NCI-H2081 (cell line): Measurements from ENCODE around the gene ZYG11B.
A peak's percentile ranks its signal among the peaks of the same experiment; 100 is the strongest.
"Not testable (repeated sequence)": the region's sequence is repeated elsewhere in the genome, so short reads cannot be mapped to it uniquely, and the experiment has no call there.

Source experiments
- DNase-seq, 2 experiments: peaks; one replicate each; lab custom pipeline; 2025; lab: John Stamatoyannopoulos, UW

ZYG11B gene

DNA sequence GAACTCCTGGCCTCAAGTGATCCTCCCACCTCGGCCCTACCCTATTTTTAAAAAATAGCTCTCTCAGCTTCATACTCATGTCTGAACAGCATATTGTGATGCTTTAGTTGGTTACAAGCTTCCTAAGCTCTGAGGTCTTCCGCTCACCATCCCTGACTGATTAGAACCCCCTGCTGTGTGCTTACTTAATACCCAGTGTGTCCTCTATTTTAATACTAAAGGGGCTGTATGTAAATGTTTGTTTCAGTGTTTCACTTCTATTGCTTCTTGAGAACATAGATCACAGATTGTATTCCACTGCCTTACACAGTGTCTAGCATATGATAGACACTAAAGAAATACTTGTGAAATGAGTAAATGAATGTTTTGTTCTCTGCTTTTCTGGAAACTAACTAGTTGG, 29.8 kb downstream of the ZYG11B start:
- DNase-seq, result no peak

DNA sequence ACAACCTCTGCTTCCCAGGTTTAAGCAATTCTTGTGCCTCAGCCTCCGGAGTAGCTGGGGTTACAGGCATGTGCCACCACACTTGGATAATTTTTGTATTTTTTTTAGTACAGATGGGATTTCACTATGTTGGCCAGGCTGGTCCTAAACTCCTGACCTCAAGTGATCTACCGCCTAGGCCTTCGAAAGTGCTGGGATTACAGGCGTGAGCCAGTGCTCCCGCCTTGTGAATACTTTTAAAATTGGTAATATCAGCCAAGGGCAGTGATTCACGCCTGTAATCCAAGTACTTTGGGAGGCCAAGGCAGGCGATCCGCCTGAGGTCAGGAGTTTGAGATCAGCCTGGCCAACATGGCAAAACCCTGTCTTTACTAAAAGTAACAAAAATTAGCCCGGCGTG, 33.7 kb downstream of the ZYG11B start:
- no peak for DNase-seq

DNA sequence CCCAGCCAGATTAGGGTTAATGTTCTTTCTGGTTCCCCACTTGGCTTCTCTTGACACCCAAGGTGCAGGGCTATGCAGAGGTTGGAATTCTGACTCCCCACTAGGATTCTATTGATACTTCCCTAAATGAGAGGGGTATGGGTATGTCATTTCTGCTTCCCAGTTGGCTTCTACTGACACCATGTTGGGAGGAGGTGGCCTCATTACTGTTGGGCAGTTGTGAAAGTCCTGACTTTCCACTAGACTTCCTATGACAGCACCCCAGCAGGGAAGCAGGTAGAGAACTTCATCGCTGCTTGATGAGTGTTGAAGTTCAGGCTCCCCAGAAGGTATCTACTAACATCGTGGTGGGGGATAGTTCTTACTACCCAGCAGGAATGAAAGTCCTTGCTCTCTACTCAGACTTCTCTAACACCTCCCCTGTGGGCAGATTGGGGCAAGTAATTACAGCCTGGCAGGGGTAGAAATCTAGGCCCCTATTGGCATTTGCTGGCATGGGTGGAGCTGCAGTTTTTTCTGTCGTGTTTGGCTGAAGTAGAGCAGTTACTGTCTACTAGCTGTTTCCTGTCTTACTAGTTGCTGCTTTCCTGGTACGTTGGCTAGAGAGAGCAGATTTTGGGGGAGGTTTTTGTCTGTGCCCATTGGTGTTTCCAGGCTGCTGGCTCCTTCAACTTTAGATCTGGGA, 41.5 kb downstream of the ZYG11B start:
- DNase-seq, result no peak

DNA sequence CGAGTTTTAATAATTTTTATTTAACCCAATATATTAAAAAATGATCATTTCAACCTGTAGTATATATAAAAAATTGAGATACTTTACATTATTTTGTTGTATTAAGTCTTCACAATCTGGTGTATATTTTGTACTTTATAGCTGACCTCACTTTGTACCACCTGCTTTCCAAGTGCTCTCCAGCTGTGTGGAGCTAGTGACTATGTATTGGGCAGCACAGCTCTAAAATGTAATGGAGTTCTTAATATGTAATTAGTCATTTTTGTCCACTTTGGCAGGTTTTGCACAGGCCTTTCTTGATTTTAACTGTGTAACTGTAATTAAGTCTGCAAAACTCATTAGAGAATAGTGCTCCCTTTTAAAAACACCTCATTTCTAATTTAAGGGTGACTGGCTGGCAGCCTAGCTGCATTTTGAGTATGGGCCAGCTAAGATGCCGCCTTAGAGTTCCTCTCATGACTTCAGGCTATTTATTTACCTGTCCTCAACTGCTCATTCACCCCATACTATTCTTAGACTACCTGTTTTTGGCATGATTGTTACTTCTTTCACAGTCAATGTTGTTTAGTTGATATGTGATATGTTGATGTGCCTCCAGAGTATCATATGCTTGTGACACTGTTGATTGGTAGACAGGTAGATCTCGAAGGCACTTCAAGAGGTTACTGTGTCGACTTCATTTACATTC, 43.2 kb downstream of the ZYG11B start:
- peak in 1 of 2 experiments; percentile 75 for DNase-seq

DNA sequence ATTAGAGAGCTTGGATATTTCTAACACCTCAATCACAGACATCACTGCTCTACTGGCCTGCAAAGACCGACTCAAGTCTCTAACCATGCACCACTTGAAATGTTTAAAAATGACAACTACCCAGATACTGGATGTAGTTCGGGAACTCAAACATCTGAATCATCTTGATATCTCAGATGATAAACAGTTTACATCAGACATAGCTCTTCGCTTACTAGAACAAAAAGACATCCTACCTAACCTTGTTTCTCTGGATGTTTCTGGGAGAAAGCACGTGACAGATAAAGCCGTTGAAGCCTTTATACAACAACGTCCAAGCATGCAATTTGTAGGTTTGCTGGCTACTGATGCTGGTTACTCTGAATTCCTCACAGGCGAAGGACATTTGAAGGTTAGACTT, 45.1 kb downstream of the ZYG11B start:
- DNase-seq, result no peak

DNA sequence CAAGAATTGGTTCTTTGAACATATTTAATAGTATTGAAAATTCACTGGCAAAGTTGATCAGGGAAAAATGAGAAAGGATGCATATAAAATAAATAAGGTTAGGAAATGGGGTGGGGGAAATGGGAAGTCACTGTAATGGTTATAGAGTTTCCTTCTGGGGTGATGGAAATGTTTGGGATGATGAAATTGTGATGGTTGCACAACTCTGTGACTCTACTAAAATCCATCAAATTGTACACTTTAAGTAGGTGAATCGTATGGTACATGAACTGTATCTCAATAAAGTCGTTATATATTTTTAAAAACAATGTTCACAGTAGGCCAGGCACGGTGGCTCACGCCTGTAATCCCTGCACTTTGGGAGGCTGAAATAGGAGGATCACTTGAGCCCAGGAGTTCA, 59.9 kb downstream of the ZYG11B start:
- no peak for DNase-seq

DNA sequence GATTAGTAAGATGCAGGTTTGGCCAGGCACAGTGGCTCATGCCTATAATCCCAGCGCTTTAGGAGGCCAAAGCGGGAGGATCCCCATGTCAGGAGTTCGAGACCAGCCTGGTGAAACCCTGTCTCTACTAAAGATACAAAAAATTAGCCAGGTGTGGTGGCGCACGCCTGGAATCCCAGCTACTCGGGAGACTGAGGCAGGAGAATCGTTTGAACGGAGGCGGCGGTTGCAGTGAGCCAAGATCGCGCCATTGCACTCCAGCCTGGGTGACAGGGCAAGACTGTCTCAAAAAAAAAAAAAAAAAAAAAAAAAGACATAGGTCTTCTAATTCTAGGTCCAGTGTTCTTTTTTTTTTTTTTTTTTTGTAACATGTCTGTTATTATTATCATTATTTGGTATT, 64.2 kb downstream of the ZYG11B start:
- DNase-seq, result not testable (repeated sequence)

DNA sequence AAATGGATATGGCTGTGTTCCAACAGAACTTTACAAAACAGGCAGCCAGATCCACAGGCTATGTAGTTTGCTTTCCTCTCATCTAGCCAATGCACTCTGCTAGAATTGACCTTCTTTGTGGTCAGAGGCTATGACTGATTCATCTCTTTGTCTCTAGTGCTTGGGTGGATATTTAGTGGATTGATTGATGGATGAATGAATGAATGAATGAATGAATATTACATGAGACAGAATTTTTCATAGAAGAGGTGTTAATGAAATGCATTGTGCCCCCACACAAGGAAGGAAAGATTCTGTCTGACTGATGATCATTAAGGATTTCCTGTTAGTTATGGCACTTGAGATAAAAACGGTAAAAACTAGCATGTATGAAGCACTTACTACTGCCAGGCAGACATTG, 65.8 kb downstream of the ZYG11B start:
- DNase-seq, result no peak

DNA sequence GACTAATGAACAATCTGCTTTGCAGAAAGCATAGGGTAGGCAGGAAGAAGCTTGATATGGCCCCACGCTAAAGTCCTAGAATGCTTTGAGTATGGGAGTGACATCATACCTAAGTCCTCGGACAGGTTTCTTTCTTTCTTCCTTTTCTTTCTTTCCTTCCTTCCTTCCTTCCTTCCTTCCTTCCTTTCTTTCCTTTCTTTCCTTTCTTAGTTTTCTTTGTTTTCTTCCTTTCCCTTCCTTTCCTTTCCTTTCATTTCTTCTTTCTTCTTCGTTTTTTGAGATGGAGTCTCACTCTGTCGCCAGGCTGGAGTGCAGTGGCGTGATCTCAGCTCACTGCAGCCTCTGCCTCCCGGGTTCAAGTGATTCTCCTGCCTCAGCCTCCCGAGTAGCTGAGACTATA, 67.5 kb downstream of the ZYG11B start:
- DNase-seq, result not testable (repeated sequence)

DNA sequence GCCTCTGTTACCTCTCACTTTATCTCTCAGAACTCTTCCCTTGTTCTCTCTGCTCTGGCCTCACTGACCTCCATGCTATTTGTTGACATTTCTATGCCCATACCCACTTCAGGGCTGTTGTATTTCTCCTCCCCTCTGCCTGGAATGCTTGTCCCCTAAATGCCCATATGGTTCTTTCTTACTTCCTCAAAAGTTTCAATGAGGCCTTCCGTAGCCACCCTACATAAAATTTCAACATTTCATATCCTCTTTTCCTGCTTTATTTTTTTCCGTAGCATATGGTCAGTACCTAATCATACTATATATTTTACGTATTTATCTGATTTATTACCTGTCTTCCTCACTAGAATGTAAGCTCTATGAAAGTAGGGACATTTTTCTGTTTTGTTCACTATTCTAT, 69.2 kb downstream of the ZYG11B start:
- DNase-seq, result no peak

DNA sequence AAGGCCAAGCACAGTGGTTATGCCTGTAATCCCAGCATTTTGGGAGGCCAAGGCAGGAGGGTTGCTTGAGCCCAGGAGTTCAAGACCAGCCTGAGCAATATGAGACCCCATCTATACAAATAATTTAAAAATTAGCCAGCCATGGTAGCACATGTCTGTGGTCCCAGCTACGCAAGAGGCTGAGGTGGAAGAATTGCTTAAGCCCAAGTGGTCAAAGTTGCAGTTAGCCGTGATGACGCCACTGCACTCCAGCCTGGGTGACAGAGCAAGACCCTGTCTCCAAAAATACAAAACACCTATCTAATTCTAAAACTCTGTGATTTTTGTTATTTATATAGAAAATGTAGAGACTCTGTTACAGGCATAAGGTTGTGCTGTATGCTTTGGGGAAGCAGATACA, 72.1 kb downstream of the ZYG11B start:
- no peak for DNase-seq

DNA sequence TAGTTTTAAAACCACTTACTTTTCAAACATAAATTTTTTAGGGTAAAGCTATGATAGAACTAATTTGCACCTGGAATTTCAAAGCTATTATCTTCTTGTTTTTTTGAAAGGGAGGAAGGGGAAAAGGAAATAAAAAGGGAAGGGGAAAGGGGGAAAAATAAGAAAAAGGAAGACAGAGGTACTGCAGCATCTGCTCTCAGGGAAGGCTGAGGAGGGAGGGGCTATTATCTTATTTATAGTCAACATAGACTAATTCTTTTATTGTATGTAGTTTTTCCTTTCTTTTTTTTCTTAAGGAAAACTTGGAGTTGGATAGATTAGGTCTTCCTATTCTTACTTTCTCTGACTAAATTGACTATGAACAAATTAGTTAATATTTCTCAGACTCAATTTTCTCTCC, 74.8 kb downstream of the ZYG11B start:
- no peak for DNase-seq

DNA sequence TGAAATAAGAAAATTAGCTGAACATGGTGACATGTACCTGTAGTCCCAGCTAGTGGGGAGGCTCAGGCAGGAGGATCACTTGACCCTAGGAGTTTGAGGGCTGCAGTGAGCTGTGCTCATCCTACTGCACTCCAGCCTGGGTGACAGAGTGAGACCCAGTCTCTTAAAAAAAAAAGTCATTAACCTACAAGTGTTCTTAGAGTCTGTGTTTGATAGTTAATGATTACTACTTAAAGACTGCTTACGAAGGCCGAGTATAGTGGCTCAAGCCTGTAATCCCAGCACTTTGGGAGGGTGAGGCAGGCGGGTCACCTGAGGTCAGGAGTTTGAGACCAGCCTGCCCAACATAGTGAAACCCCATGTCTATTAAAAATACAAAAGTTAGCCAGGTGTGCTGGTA, 77.8 kb downstream of the ZYG11B start:
- DNase-seq, result not testable (repeated sequence)

DNA sequence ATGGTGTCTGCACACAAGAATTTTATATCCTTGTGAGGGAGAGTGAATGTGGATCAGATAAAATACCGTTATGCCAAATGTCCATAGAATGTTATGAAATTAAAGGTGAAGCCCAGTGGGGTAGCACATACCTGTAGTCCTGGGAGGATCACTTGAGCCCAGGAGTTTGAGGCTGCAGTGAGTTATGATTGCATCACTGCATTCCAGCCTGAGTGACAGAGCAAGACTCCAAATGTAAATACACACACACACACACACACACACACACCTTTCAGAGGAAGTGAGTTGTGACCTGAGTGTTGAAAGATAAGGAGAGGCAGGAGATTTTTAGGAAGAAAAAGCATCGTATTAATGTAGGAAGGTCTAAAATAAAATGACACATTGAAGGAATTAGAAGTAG, 88.2 kb downstream of the ZYG11B start:
- no peak for DNase-seq

DNA sequence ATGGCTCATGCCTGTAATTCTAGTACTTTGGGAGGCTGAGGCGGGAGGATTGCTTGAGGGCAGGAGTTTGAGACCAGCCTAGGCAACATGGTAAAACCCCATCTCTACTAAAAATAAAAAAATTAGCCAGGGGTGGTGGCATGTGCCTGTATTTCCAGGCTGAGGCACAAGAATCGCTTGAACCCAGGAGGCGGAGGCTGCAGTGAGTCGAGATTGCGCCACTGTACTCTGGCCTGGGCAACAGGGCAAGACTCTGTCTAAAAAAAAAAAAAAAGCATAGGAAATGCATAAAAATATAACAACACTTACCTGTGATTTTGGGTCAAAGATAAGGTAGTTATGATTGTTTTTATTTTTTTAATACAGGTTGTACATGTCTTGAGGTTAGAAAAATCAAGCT, 94.6 kb downstream of the ZYG11B start:
- not testable (repeated sequence) for DNase-seq

DNA sequence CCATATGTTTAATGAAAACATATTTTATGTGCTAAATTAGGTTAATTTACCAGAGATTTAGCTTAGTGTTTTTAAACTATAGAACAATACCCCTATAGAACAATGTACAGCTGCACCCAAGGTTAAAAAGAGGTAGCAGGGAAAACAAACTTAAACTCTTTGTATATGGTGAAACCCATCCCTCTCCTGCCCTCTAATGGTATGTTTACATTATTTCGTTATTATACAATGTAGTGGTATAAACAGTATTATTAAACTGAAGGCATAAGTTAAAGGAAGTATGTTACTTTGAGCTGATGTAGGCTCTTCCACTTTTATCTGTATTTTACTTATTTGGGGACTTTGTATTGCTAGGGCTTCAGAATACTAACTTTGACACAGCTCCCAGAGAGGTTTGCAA, 99.6 kb downstream of the ZYG11B start:
- DNase-seq, result no peak

DNA sequence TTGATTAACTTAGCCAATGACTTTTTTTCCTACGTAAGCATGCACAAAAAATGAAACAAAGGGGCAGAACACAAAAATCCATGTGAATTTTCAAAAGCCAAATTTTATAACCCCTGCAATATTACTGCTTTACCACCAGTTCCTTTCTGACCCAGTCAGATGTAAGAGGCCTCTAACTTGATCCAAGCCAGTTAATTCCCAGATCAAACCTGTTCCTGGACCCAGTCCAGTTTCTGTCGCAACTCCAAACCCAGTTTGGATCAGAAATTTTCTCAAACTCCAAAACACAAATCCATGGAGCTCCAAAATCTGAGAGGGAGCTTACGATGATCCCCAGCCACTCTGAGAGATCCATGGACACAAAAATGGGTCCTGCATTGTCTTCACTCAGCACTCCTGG, 108.5 kb downstream of the ZYG11B start:
- DNase-seq, result no peak

DNA sequence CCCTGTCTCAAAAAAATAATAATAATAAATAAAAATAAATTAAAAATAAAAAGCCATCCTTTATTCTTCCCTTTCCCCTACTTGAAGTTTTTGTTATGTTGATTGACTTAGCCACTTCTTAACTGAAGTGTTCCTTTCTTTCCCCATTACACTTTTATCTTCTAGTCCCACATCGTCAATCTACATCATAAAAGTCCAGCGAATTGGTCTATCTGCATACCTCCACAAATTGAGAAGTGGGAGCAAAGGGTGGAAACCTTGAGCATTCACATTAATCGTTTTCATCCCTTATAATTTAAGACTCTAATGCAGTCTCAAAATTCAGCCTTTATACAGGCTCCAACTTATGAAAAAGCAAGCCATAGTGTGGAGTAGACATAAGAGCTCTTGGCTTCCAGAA, 109.8 kb downstream of the ZYG11B start:
- DNase-seq, result no peak

DNA sequence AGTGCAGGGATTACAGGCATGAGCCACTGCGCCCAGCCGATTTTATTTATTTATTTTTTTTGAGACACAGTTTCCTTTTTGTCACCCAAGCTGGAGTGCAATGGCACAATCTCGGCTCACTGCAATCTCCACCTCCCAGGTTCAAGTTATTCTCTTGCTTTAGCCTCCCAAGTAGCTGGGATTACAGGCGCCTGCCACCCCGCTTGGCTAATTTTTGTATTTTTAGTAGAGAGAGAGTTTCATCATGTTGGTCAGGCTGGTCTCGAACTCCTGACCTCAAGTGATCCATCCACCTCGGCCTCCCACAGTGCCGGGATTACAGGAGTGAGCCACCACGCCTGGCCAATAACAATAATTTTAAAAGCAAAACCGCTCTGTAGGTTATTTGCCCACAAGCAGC, 112.9 kb downstream of the ZYG11B start:
- not testable (repeated sequence) for DNase-seq

DNA sequence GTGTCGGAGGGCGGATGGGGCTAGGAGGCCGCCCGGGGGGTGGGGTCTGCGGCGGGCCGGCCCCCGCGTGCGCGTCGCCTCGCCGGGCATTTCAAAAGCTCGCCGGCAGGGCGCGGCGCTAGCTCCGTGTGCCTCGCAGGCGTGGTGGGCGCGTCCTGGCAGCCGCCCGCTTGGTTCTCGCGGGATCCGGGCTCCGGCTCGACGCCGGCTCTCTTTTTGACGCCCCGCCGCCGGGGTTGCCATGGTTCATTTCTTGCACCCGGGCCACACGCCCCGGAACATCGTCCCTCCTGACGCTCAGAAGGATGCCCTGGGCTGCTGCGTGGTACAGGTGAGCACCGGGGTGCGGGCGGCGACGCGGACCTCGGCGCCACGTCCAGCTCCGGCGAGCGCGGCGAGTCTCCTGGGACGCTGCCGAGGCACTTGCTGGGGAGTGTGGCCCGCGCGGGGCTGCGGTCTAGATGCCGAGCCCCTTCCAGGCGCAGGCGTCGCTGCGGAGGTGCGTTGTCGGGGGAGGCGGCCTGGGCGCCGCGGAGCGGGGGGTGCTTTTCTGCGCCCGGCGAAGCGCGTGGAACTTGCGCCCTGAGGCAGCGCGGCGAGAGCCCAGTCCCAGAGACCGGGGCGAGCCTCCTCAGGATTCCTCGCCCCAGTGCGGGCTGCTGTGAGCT, 116.5 kb downstream of the ZYG11B start, which contains the start of gene ZYG11A:
Gene ZYG11A (plus strand): TSS at position 118 of the 668 bp plus-strand sequence. CDS start 124 bp downstream, at position 242.
- no peak for DNase-seq

DNA sequence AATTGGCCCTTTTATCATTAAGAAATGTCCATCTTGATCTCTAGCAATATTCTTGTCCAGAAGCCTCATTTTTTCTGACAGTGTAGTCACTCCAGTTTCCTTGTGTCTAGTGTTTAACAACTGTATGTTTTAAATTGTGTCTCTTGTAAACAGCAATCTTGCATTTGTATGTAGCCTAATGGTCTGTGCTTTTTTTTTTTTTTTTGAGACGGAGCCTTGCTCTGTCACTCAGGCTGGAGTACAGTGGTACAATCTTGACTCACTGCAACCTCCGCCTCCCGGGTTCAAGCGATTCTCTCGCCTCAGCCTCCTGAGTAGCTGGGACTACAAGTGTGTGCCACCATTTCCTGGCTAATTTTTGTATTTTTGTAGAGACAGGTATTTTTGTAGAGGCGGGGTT, 118.9 kb downstream of the ZYG11B start:
- DNase-seq, result not testable (repeated sequence)

DNA sequence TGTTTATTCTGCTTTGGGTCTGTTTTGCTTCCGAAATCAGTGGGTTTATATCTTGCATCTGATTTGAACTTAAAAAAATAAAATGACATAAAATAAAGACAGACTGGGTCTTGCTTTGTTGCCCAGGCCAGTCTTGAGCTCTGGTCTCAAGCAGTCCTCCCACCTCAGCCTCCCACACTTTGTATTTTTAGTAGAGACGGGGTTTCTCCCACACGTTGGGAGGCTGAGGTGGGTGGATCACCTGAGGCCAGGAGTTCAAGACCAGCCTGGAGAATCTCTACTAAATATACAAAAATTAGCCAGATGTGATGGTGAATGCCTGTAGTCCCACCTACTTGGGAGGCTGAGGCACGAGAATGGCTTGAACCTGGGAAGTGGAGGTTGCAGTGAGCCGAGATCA, 122.2 kb downstream of the ZYG11B start:
- no peak for DNase-seq

DNA sequence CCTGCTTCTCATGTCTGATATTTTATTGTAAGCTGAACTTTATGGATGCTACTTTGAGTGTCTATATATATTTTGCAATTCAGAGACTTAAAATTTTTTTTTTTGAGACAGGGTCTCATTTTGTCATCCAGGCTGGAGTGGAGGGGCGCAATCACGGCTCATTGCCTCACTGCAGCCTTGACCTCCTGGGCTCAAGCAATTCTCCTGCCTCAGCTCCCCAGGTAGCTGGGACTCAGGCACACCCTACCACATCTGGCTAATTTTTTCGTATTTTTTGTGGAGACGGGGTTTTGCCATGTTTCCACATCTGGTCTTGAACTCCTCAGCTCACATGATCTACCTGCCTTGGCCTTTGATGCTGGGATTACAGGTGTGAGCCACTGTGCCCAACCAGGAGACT, 124.7 kb downstream of the ZYG11B start:
- DNase-seq, result no peak
